Endometrial microvascular endothelial cells (primary cell): ENCODE data around the gene RANBP1. TPM values are rescaled to one million over a fixed set of nuclear protein-coding genes. Genes with fewer than 3 reads are reported as not detected.

Experiments
- in situ Hi-C: cut with HindIII; loops from 2 replicates; pipeline ENCODE4 v1.10.0; 2017; ENCODE audit warnings: low sequenced_read_pairs, low pct_unique_long_range_greater_than_20kb; ENCODE audit errors: inconsistent ontology term
- total RNA-seq: library from RNA; depleted of rRNA; stranded (reverse); fragments of >200 nt; gene quantifications from one replicate; pipeline ENCODE4 v1.2.3, GENCODE V29; 2015; ENCODE audit errors: inconsistent ontology term

Gene RANBP1
- total RNA-seq, 1 donor from 2014 or later = 436 TPM

DNA sequence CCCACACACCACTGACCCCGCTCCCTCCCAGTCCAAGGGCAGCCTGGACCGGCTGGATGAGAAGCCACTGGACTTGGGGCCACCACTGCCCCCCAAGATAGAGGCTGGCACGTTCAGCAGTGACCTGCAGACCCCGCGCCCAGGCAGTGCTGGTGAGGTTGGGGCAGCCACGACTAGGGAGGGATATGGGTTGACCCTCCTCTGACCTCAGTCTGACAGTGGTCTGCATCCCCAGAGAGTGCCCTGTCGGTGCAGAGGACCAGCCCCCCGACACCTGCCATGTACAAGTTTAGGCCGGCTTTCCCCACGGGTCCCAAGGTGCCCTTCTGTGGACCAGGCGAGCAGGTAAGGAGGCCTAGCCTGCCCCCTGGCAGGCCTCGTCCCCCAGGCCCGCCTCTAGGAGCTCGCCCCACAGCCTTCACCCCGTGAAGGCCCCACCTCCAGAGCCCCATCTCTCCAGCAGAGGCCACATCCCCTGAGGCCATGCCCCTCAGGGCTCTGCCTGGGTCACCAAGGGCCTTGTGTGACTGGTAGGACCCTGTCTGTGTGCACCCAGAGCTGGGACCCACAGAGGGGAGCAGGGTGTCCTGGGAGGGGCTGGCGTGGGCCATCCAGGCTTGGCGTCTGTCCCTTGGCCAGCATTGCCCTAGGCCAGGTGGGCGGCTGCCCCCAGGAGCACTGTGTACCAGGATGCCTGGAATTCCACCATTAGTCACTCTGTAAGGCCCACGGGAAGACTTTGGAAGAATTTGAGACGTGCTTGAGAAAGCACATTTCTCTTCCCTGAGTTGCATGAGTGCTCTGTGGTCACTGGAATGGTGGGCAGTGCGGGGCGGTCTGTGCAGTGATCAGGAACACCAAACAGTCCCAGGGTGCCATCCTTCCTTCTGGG is 25.5 kb downstream of the RANBP1 start:
- in situ Hi-C loops = loop anchor here (25.0 kb wide), 1 partner anchor 146 kb away; no protein-coding TSS in a partner anchor

DNA sequence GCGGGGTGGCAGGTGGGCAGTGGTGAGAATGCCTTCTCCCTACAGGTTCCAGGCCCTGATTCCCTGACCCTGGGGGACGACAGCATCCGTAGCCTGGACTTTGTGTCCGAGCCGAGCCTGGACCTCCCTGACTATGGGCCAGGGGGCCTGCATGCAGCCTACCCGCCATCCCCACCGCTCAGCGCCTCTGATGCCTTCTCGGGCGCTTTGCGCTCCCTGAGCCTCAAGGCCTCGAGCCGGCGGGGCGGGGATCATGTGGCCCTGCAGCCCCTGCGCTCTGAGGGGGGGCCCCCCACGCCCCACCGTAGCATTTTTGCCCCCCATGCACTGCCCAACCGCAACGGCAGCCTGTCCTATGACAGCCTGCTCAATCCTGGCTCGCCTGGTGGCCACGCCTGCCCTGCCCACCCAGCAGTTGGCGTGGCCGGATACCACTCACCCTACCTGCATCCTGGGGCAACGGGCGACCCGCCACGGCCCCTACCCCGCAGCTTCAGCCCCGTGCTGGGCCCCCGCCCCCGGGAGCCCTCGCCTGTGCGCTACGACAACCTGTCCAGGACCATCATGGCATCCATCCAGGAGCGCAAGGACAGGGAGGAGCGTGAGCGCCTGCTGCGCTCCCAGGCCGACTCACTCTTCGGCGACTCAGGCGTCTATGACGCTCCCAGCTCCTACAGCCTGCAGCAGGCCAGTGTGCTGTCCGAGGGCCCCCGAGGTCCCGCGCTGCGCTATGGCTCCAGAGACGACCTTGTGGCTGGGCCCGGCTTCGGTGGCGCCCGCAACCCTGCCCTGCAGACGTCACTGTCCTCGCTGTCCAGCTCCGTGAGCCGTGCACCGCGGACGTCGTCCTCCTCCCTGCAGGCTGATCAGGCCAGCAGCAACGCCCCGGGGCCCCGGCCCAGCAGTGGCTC is 27.1 kb downstream of the RANBP1 start:
- in situ Hi-C loops = loop anchor here (25.0 kb wide), 1 partner anchor 144 kb away; no protein-coding TSS in a partner anchor

DNA sequence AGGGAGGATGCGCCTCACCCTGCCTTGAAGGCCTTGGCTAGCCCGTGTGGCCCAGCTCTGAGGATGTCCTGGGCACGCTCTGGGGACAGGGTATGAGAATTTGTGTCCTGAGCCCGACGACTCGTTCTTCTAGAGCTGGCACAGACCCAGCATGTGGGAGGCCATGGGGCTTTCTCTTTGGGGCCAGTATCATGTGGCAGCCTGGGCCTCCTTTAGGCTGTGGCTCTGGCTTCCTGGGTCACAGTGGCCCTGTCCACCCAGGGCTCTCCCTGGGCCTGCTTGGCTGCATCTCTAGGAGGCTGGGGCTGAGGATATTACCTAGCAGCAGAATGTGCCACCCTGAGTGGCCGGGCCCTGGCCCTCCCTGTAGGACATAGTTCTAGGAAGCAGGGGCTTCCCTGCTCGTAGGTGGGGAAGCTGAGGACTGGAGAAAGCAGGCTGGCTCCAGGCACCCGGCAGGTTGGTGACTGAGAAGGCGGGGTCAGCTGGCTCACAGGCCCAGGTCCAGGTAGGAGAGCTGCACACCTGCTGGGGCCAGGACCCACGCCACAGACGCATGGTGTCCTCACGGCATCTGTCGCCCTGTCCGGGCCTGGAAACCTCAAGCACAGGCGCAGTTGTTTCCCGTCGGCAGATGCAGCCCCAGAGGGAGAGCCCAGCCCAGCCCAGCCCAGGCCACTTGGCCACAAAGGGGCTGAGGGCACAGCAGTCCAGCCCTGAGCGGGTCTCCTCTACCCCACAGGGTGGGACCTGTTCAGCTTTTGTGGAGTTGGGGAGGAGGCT is 28.2 kb downstream of the RANBP1 start:
- in situ Hi-C loops = loop anchor here (25.0 kb wide), 1 partner anchor 143 kb away; no protein-coding TSS in a partner anchor

DNA sequence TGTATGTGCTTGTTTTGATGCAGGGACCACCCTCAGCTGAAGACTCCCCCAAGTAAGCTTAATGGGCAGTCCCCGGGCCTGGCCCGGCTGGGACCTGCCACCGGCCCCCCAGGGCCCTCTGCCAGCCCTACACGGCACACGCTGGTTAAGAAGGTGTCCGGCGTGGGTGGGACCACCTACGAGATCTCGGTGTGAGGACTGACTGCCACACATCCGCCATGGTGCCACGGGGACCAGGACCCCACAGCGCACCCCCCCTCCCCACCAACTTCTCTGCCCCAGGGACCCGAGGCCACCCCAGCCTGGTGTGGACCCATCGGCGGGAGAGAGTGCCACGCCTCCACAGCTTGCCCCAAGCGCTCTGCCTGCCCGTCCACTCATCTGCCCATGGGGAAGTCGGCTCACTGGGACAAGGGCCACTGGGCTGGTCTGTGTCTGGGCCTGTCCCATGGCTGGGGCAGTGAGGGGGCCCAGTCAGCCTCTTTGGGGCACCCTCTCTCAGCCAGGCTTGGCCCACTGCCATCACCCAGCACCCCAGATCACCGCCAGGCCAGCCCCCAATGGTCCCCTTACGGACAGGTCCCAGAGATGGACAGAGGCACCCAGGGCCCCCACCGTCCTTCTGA is 29.4 kb downstream of the RANBP1 start:
- in situ Hi-C loops = loop anchor here (25.0 kb wide), 1 partner anchor 142 kb away; no protein-coding TSS in a partner anchor

DNA sequence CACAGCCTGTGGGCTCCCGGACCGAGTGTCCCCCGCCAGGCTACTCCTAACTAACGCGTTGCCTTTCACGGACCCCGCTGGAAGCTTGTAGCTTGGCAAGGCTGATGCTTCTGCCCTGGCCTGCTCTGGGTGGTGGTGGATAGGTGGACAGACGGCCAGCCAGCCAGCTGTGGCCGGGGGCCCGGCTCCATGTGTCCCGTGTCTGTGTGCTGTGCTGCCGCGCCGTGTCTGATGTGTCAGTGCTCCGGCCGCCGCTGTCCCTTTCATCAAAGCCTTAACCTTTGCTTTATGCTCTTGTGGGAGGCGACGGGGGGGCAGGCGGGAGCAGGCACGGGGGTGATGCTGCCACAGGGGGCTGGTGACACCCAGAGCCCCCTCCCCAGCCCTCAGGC is 29.9 kb downstream of the RANBP1 start:
- in situ Hi-C loops = loop anchor here (25.0 kb wide), 1 partner anchor 141 kb away; no protein-coding TSS in a partner anchor

DNA sequence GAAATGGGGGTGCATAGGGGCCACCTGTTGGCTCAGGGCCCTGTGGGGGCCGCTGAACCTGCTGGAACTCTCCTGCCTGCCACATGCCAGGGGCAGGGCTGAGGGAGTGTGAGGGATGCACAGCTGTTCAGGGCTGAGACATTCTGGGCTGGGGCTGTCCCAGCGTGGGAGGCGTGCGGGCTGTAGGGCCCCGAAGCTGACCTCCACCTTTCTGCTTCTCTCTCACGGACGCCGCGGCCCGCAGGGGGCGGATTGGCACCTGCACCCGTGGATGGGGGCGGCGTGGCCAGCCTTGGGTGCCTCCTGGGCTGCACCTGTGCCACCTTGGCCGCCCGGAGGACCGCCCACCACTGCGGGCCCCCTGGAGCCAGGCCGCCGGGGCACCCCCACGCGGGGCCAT is 30.9 kb downstream of the RANBP1 start:
- in situ Hi-C loops = loop anchor here (25.0 kb wide), 1 partner anchor 141 kb away; no protein-coding TSS in a partner anchor

DNA sequence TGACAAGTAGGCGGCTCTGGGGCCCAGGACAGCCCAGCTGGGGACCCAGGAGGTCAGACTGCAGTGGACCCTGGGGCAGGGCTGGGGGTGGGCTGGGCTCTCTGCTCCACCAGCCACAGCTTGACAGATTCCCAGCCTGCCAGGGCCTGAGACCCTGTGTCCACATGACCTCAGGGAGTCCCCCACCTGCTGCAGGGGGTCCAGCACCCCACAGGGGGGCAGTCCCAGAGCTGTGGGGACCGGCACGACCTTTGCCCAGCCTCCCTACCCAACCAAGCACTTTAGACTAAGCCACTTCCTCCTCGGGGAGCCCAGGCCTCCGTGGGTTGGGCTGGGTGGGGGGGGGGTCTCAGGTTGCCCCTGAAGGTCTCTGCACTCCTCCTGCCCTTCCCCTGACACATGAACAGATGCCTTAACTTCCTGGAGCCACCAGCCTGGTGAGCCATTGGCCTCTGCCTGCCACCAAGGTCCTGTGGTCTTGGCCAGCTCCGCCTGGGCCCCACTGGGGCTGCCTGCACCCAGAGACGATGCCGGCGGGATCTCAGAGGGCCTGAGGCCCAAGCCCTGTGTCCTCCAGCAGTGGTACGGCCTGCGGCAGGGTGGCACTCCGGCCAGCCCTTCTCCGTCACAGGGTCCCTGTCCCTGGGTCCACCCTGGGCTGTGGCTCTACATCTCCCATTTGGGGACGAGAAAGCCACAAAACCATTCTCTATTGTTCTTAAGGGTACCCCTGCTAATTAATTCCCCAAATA is 31.5 kb downstream of the RANBP1 start:
- in situ Hi-C loops = loop anchor here (25.0 kb wide), 1 partner anchor 140 kb away; no protein-coding TSS in a partner anchor

DNA sequence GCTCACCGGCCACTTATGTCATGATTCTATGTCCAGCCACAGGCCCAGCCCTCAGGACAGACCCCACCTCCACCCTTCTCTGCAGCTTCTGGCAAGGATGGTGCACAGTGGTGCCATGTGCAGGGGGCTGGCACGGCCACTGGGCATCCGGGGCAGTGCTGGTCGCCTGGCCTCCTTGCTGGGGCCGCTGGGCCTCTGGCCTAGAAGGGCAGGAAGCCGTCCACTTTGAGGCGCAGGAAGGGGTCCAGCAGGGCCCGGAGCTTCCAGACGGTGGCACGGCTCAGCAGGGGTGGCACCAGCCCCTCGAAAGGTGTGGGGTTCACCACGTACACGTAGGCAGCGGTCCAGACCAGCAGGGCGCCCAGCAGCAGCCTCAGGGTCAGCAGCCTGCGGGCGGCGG is 32.5 kb downstream of the RANBP1 start:
- in situ Hi-C loops = loop anchor here (25.0 kb wide), 1 partner anchor 139 kb away; no protein-coding TSS in a partner anchor

DNA sequence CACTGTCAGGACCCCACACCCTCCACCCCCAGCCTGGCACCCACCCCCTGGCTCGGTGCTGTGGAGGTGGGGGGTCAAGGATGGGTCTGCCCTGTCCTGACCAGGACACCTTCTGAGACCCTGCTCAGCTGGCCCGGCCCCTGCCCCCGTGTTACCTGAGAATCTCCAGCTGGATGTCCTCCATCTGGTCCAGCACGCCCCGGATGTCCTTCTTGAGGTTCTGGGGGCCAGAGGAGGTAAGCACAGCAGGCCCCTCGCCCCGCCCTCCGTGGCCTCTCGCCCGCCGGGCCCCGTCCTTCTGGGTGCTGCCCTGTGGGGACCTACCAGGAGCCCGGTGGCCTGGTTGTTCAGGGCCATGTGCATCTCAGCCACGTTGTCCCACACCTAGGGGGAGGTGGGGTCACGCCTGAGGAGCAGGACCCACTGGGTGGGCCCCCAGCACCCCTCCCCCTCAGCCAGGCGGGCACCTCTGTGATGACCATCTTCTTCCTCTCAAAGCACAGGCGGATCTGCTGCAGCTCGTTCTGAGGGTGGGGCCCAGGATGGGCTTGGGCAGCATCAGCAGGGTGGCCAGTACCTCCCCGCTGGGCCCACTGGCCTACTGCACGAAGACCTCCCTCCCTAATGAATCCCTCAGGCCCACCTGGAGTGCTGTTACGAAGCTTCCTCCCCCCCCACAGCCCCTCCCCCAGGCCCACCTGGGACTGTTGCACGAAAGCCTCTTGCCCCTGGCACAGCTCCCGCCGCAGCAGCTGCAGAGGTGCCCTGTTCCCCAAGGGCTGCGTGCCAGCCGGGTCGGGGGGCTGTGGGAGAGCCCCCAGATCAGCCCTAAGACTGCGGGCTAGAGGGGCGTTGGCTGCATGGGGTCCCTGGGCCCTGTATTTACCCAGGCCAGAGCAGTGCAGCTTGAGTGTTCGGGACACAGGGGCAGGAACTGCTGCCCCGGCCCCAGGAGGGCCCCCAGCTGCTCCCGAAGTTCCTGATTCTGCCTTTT is 33.6 kb downstream of the RANBP1 start:
- in situ Hi-C loops = loop anchor here (25.0 kb wide), 1 partner anchor 138 kb away; no protein-coding TSS in a partner anchor

DNA sequence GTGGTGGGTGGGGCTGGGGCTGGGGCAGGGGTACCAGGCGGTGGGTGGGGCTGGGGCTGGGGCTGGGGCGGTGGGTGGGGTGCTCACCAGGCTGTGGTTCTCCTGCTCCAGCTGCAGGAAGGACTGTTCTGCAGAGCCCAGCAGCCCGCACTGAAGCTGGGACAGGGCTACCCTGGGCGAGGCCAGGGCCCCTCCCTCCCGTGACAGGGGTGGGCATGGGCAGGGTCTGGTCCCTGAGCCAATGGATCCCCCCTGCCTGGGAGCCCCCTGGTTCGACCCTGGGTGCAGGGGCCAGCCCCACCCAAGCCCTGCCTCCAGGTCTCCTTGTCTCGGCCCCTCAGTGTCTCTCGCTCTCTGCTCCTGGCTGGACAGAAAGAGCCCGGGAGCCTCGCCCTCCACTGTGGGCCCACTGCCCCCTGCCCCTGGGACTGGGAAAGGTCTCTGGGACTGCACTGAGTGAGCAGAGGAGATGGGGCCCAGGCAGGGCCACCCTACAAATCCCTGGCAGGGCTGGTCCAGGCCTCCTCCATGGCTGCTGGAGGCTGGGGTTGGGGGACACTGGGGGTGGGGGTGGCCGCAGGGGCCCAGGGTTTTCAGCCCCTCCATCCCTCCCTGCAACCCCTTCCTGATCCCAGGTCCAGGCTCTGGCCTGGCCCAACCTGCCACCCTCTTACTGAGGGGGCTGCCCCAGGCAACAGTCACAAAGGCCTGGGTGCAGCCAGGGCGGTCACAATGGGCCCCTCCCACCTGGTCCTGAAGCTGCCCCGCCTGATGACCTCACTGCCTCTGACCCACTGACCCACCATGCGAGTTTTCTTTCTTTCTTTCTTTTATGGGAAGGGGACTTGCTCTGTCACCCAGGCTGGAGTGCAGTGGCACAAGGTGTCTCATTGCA is 34.7 kb downstream of the RANBP1 start, which contains the start of gene CCDC188:
TSS of gene CCDC188 (minus strand) at position 675 of the 895 bp plus-strand sequence. CDS start at position 606, 69 bp downstream.
- in situ Hi-C loops = no loop called here

DNA sequence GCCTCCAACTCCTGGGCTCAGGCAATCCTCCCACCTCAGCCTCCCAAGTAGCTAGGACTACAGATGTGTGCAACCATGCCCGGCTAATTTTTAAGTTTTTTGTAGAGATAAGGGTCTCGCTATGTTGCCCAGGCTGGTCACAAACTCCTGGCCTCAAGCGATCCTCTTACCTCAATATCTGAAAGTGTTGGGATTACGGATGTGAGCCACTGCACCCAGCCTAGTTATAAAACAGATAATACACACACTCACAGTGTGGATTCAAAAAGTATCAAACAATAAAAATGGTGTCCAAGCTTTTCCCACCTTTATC is 35.3 kb downstream of the RANBP1 start:
- in situ Hi-C loops = no loop called here

DNA sequence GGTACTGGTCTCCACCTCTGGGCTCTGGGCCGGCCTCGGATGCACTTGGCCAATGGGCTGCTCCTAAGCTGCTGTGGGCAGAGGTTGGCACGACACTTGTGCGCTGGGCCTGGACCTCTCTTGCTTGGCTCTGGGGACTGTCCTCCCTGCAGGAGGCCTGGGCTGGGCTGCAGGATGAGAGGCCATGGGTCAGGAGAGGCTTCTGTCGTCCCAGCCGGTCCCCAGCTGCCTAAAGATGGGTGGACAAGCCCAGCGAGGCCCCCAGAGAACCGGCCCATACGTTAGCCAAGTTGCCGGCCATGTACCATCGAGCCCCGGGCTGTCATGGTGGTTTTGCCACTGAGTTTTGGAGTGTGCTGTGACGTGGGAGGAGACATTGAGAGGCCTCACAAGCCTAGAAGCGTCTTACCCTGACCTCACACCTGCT is 36.6 kb downstream of the RANBP1 start:
- in situ Hi-C loops = no loop called here

DNA sequence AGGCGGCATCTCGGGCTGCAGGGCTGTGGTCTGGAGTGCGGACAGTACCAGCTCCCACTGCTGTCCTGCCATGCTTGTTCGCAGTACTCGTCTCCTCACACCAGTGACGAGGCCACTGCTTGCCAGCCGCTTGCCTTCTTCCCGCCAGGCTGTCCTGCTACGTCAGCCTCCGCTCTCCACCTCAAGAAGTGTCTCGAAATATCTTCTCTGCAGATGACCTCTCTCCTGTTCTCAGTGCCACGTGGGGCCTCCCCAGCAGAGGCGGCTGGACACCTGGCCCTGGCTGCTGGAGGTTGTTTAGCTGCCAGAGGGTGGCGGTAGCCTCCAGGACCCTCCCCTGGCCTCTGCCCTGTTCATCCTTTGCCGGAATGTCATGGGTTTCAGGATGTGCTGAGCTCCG is 38.0 kb downstream of the RANBP1 start:
- in situ Hi-C loops = no loop called here

DNA sequence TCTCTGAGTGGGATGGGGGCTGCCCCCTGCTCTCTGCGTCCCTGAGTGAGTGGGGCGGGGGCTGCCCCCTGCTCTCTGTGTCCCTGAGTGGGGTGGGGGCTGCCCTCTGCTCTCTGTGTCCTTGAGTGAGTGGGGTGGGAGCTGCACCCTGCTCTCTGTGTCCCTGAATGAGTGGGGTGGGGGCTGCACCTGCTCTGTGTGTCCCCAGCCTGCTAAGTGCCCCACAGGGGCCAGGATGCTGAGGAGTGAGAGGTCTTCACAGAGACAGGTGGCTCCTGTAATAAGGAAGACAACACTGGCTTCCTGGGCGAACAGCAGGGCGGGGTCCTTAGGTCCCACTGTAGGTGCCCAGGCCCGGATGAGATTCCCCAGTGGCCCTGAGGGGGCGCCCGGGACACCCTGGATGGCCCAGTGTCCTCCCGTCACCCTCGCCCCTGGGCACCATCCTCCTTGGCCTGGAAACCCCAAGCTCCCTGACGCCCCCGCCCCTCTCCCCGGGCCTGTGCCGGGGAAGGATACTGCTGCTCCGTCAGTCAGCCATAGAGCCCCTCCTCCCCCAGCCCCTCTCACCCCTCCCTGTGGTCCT is 38.8 kb downstream of the RANBP1 start:
- in situ Hi-C loops = no loop called here
